Endothelial cell of umbilical vein (primary cell): Measurements from ENCODE around the gene PRLR.

Source experiments
- EZH2 ChIP-seq: IDR thresholded peaks from 2 replicates; pipeline ENCODE4 v1.6.1; 2012; ENCODE audit warnings: borderline replicate concordance, low read depth, mild to moderate bottlenecking, moderate library complexity, low read length, inconsistent platforms; ENCODE audit not compliant: severe bottlenecking
- GATA2 ChIP-seq: IDR thresholded peaks from 2 replicates; pipeline ENCODE4 v1.7.0; 2011; ENCODE audit warnings: low read depth, mild to moderate bottlenecking, moderate library complexity, mixed read lengths, low read length; ENCODE audit not compliant: insufficient read length, insufficient read depth
- POLR2A ChIP-seq: IDR thresholded peaks from 2 replicates; pipeline ENCODE4 v1.6.1; 2012; ENCODE audit warnings: low read depth, mild to moderate bottlenecking, control low read depth, low read length
- POLR2AphosphoS5 ChIP-seq: IDR thresholded peaks from 2 replicates; pipeline ENCODE4 v1.6.1; 2012; ENCODE audit warnings: low read depth, mild to moderate bottlenecking, control low read depth, low read length, moderate library complexity; ENCODE audit not compliant: insufficient read depth
- TF ChIP-seq, protein P1 (sequence below), 2 donors: IDR thresholded peaks; 1 replicate in 1 of 2; 2 replicates in 1 of 2; pipeline ENCODE4 v1.5.1; 2011; ENCODE audit warnings: low read length in 2 of 2, mild to moderate bottlenecking in 2 of 2, moderate library complexity in 2 of 2, control low read depth in 1 of 2, inconsistent platforms in 1 of 2, low read depth in 1 of 2; ENCODE audit not compliant: insufficient read depth in 1 of 2; ENCODE audit errors: extremely low read depth in 1 of 2
- TF ChIP-seq, protein P2 (sequence below): IDR thresholded peaks from 2 replicates; pipeline ENCODE4 v1.6.1; 2011; ENCODE audit not compliant: insufficient read depth, insufficient read length

DNA sequence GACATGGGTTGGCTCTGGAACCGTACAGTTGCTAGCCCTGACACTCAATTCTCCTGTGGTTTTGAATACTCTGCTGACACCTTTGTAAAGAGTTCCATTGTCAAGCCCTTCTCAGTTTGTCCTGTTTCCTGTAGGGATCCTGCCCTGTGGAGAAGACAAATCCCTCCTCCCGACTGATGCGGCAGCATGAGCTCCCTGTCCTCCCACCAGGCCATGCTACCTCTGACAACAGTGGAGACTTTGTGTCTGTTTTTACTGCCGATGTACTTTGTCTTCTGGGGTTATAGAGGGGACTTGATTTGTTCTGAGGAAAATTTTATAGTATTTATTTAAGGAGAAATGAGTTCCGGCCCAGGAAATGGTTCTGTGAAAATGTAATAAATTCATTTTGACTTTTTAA, 57.8 kb downstream of the PRLR start:
- no peak for TF ChIP-seq GATA2
- no peak for TF ChIP-seq POLR2A
- TF ChIP-seq, protein P1, sequence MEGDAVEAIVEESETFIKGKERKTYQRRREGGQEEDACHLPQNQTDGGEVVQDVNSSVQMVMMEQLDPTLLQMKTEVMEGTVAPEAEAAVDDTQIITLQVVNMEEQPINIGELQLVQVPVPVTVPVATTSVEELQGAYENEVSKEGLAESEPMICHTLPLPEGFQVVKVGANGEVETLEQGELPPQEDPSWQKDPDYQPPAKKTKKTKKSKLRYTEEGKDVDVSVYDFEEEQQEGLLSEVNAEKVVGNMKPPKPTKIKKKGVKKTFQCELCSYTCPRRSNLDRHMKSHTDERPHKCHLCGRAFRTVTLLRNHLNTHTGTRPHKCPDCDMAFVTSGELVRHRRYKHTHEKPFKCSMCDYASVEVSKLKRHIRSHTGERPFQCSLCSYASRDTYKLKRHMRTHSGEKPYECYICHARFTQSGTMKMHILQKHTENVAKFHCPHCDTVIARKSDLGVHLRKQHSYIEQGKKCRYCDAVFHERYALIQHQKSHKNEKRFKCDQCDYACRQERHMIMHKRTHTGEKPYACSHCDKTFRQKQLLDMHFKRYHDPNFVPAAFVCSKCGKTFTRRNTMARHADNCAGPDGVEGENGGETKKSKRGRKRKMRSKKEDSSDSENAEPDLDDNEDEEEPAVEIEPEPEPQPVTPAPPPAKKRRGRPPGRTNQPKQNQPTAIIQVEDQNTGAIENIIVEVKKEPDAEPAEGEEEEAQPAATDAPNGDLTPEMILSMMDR (IDR thresholded peaks at IDR 0.05; ENCODE audit: extremely low read depth in 1 of 2, insufficient read depth in 1 of 2, low read depth in 1 of 2, low read length in 2 of 2) = no peak
- TF ChIP-seq, protein P2, sequence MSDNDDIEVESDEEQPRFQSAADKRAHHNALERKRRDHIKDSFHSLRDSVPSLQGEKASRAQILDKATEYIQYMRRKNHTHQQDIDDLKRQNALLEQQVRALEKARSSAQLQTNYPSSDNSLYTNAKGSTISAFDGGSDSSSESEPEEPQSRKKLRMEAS = no peak
- no peak for TF ChIP-seq POLR2AphosphoS5
- no peak for TF ChIP-seq EZH2
